Hematopoietic multipotent progenitor cell treated with erythropoietin and hydrocortisone succinate and interleukin-3 and kit ligand, for 17 days (in vitro differentiated cells): ENCODE data around the gene FAM83C.
"Not testable (repeated sequence)": the region's sequence is repeated elsewhere in the genome, so short reads cannot be mapped to it uniquely, and the experiment has no call there.

Experiments
- DNase-seq: peaks from one replicate; pipeline ENCODE4 v3.0.0-alpha.2; 2015; ENCODE audit warnings: low spot score

The FAM83C gene

DNA sequence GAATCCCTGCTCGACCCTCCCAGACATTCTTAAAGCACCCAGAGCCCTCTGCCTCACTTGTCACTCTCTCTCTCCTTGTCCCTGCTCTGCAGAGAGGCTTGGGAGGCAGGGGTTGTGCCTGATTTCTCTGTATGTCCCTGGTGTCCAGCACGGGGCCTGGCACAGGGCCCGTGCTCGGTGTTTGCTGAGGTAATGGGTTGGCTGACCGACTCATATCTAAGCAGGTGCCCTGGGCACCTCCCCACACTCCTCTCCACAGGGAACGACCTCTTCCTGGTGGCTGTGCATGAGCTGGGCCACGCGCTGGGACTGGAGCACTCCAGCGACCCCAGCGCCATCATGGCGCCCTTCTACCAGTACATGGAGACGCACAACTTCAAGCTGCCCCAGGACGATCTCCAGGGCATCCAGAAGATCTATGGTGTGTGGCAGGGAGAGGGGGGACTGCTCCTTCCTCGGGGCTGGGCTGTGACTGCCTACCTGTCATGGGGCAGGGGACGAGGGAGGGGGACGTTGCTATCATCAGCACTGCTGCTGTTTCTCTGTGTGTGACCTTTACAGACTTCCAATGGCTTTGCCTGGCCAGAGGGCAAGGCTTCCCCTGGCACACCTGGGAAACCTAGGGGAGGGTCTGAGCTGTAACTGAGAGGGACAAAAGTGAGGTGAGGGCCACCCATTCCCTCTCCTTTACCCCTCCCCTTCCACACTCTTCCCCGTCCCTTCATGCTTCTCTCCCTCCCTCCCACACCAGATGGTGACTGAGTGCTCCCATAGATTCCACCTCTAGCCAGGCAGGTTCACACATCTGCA is 28.5 kb downstream of the FAM83C start:
- DNase-seq, result no peak

DNA sequence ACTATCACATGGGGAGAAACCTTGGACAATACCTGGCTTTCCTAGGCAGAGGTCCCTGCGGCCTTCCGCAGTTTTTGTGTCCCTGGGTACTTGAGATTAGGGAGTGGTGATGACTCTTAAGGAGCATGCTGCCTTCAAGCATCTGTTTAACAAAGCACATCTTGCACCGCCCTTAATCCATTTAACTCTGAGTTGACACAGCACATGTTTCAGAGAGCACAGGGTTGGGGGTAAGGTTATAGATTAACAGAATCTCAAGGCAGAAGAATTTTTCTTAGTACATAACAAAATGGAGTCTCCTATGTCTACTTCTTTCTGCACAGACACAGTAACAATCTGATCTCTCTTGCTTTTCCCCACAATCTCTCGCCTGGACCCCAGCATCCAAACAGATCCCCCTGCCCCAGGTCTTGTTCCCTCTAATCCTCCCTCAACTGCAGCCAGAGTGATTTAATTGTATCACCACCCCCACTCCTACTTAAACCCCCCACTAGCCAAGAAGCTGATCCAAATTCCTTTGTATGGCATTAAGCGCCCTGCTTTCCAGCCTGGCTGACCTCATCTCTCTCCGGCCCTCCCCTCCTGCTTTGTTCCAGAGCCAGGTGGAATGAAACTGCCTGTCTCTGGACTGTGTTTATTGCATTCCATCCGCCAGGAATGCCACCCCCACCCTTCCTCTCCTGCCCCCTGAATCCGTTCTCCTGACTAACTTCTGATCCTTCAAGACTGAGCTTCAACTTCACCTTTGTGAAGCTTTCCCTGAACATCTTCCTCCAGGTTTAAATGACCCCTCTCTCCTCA is 29.3 kb downstream of the FAM83C start:
- DNase-seq, result not testable (repeated sequence)

DNA sequence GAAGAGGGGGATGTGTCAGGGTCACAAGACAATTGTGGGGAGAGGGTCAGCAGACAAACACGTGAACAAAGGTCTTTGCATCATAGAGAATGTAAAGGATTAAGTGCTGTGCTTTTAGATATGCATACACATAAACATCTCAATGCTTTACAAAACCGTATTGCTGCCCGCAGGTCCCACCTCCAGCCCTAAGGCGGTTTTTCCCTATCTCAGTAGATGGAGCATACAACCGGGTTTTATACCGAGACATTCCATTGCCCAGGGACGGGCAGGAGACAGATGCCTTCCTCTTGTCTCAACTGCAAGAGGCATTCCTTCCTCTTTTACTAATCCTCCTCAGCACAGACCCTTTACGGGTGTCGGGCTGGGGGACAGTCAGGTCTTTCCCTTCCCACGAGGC is 29.9 kb downstream of the FAM83C start:
- not testable (repeated sequence) for DNase-seq

DNA sequence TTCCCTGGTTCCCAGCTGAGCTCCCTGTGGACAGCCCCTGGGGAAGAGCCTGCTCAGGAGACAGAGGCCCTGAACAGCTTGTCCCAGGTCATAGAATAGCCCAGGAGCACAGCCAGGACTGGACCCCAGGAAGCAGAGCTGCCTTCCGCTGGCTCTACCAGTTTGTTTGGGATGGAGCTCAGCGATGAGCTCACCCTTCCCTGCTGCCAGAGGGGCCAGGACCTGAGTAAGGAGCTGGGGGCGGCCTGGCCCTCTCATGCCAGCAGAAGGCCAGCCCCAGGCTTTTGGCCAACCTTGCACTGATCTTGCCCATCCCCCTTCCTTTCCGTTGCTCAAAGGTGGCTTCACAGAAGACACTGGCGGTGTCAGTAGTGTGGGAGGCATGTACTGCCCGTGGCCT is 31.8 kb downstream of the FAM83C start:
- no peak for DNase-seq

DNA sequence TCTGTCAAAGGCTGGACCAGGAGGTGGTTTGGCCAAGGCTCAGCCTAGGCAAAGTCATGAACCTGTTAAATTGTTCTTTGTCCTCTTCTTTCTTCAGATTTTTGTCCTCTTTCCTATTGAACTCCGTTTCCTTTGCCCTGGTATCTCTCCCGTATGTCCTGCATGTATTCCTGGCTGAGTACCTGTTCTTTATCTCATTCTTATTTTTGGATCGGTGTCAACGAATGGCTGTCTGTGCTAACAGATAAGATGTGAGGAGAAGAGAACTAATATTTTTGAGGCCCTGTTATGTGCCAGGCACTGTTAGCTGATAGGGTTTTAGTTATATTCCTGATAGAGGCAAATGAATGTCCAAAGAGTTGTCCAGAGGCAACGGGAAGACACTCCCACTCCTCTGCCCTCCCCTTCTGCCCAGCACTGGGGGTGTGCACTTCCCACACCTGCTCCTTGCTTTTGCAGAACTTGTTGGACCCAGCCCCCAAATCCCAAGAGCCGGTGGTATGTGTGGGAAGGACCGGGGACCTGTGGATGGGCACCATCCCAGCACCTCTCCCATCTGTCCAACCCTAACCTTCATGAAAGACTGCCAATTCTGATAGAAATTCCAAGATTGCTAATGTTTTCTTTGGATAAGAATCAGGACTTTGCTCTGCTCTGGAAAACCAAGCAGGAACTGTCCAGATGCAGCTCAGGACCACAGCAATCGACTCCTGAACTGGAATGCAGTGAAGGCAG is 34.9 kb downstream of the FAM83C start:
- DNase-seq, result no peak

DNA sequence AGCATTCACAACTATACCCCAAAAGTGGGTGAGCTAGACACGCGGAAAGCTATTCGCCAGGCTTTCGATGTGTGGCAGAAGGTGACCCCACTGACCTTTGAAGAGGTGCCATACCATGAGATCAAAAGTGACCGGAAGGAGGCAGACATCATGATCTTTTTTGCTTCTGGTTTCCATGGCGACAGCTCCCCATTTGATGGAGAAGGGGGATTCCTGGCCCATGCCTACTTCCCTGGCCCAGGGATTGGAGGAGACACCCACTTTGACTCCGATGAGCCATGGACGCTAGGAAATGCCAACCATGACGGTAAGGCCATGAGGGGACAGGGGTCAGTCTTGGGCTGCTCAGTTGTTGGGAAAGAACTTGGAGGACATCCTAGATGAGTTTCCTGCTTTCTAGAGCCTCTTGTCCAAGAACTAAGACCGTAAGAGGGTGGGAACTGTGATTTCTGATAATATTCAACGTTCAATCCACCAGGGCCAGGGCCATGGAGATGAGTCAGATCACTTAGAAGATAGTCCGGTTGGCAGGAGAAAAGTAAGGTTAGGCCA is 37.7 kb downstream of the FAM83C start:
- no peak for DNase-seq

DNA sequence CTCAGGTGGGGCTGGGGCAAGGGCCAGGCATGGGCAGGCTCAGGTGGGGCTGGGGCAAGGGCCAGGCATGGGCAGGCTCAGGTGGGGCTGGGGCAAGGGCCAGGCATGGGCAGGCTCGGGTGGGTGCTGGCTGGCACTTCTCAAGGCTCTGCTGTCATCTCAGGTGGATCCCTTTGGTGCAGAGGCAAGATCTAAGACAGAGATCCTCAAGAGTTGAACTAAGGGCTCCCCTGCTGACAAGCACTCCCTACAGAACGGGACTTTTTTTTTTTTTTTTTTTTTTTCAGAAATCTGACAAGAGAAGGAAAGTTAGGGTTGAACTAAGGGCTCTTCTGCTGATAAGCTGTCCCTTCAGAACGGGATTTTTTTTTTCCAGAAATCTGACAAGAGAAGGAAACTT is 39.2 kb downstream of the FAM83C start:
- DNase-seq, result no peak

DNA sequence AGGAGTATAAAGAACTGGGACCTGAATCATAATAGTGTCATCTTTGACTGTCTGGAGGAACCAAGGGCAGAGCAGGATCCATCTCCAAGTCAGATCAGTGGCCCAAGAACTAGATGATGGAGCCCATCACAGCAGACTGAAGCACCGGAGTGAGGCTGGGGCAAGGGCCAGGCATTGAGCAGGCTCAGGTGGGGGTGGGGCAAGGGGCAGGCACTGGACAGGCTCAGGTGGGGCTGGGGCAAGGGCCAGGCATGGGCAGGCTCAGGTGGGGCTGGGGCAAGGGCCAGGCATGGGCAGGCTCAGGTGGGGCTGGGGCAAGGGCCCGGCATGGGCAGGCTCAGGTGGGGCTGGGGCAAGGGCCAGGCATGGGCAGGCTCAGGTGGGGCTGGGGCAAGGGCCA is 39.6 kb downstream of the FAM83C start:
- DNase-seq, result not testable (repeated sequence)

DNA sequence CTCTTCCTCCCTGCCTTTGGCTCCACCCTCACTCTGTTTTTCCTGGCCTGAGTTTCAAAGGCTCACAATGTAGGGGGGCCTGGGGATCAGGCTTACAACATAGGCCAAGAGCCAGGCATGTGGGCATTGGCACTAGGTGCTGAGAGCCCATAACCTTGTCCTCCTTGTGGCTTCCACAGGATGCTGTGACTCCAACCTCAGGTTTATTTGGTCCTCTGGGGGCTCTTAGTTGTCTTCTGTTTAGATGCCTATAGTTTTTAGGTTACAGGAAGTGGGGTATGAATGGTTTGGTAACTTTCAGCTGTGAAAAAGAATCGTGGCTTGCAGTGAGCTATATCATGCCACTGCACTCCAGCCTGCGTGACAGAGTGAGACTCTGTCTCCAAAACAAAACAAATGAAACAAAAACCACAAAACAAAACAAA is 40.2 kb downstream of the FAM83C start:
- DNase-seq, result no peak

DNA sequence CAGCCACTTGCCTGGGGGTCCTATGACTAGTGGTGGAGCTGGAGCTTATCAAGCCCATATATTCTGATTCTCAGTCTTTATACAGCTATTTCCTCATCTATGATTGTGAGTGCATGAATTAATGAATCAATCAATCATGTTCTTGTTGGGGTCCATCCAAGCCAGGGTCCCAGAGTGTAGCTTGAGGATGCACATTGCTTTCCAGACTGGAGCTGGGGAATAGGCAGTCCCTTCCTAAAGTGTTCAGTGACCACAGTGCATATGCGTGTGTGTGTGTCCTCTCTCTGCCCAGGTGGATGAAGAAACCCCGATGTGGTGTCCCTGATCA is 40.6 kb downstream of the FAM83C start:
- no peak for DNase-seq

DNA sequence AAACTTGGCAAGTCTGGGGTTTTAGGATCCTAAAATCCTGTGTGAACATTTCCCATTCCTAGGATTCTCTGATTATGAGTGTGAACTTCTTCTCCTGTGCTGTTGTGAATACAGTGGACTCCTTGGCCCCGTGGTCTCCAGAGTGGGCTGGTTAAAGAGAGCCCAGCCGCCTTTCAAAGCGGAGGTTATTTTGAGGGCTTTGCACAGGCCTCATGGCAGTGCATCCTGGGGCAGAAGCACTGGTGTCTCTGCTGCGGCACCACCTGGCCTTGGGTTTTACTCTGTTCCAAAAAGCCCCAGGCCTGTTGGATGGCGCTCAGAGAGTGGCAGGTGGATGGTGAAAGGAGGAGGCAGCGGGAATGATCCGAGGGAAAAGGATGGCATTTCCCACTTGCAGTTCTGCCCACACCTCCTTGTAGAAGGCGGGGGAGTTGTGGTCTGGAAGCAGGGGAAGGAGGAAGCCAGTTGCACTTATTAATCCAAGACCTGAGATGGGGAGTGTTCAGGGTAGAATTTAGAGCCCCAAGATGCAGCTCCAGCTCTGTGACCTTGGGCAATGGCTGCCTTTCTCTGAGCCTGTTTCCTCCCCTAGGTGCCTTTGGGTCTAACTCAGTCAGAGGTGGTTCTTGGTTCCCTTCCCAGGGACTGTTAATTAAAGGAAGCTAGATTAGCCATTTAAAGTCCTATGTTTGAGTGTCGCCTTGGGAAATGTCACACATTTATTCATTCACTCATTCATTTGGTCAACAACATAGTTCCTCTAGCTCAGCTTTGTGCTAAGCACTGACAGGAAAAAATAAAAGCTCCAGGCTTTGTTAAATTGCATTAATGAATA is 43.4 kb downstream of the FAM83C start:
- no peak for DNase-seq

DNA sequence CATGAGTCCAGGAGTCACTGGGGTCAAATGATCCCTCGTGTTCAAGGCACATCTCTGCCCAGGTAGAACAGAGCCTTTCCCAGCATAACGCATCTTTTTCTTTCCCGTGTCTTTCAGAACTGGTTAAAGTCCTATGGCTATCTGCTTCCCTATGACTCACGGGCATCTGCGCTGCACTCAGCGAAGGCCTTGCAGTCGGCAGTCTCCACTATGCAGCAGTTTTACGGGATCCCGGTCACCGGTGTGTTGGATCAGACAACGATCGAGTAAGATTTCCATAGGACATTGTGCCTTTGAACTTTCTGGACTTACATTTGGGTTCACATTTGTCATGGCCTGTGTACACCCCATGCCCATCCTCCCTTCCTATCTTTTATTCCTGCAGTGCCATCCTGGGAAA is 45.5 kb downstream of the FAM83C start:
- DNase-seq, result no peak

DNA sequence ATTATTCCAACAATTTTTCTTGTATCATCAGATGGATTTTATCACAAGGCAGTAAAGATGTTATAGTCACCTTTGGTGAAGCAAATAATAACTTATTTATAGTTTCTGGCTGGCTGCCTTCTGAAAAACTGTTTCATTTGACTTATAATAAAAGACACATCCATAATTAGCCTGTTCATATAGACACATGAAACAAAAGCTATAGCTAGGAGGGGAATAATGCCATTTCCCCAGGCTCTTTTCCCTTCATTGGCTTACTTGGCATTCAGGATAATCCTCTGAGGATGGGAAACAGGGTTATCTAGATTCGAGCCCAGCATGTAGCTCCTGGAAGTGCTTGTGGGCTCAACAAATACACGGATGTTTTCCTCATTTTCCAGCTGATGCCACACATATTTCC is 48.2 kb downstream of the FAM83C start:
- no peak for DNase-seq

DNA sequence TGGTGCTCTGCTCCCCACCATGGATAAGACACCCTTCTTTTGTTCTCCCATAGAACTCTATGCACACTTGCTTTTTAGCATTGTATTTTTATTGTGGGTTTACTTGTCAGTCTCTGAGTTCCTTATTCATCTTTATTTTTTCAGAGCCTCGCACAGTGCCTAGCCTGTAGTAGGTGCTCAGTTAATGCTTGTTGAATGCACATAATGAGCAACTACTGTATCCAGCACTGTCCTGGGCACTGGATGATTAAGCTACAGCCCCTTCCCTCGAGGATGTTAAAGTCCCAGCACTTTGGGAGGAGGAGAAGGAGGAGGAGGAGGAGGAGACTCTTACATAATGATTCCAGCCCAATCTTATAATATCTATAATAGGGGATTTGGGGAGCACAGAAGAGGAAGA is 48.9 kb downstream of the FAM83C start:
- DNase-seq, result no peak

DNA sequence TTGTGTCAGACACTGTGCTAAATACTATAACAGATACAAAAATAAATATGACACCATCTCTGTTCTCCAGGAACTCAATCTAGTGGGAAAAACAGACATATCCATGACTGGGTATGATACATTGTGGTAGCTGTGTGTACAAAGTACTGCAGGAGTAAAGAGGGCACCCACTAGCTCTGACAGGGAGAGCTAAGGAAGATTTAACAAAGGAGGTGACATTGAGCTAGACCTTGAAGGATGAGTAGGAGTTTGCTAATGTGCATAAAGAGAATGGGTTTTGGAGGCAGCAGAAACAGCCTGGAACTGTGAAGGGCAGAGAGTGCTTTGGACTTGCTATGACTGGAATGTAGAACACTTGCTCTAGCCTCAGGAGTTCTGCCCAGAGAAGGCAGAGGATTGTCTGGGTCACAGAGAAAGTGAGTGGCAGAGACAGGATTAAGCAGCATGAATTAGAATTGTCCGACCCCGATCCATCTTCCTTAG is 51.4 kb downstream of the FAM83C start:
- DNase-seq, result no peak

DNA sequence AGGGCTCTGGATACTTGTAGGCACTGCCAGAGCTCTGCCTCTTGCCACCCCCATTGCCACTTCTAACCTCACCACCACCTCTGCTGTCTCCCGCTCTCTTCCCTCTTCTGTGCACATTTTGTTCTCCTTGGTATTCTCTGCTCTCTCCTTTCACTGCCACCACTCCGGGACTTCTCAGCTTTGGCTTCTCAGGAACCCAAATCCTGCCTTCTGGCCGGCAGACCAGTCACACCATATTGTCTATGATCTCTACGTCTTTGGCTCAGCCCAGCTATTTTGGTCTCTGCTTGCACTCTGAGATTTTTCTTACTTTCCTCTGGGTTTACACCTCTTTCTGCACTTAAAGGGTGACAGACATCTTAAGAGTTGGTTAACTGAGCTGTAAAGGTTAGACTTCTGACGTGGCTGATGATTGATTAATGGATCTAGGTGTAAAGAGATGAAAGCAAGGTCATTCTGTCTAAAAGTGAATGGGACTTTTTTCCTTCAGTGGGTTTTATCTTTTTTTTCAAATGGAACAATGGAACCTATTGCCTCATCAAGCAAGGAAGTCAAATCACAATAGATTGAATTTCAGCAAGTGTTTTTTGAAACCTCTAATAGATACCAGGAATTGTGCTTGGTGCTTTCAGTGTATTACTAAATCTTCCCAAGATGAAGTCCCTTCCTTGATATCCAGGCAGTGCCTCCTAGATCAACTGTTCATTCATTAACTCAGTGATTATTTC is 52.0 kb downstream of the FAM83C start:
- no peak for DNase-seq

DNA sequence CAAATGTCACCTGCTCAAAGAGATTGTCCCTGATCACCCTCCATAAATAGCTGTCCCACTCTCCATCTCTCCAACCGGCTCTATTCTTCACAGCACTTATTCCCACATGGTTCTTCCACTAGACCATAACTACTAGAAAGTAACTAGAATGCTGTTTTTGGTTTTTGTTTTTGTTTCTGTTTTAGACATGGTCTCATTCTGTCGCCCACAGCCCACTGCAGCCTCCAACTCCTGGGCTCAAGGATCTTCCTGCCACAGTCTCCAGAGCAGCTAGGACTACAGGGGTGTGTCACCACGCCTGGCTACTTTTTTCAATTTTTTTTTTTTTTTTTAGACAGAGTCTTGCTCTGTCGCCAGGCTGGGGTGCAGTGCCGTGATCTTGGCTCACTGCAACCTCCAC is 53.5 kb downstream of the FAM83C start:
- no peak for DNase-seq

DNA sequence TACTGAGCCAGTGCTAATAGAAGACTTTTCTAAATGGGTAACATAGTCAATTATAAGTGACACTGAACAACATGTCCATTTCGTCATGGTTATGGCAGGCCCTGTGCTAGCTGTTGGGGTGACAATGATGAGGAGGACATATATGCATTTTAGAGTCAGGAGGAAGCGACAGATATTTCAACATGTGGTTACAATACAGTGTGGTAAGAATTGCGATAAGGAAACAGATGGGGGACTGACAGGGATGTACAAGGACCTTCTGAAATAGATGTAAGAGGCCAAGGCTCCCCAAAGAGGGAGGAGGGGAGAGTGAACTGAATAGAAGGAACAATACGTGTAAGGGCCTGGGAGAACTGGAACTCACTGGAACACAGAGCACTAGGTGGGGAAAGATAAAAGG is 54.1 kb downstream of the FAM83C start:
- DNase-seq, result no peak

DNA sequence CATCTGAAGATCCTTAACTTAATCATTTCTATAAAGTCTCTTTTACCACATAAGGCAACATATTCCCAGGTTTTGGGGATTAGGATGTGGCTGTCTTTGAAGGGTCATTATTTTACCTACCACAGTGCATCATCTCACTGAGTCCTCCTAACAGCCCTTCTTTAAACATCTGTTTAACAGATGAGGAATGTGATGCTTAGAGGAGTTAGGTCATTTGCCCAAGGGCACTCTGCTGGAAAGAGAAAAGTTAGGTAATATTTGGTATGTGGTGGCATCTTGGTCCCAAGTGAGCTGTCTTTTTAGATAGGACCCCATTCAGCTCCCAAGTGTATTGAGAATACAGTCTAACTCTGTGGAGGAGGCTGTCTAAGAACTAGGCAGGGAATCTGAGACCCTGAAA is 54.7 kb downstream of the FAM83C start:
- no peak for DNase-seq

DNA sequence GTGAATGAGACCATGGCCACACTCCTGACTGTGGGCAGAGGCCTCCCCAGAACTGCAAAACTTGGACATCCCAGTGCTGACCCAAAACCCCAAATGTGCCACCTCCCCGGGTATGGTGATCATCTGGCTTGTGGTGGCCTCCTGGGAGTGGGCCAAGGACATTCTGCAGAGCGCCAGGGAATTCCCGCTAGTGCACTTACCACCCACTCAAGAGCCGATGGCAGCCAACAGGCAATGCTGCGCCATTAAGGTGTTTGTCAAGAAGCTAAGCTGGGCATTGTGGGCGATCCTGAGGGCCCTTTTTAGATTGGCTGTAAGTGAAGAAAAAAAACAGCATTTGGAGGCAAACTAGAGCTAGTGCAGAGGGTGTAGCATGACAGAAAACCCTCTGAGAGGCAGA is 56.3 kb downstream of the FAM83C start:
- DNase-seq, result no peak
